Activated naive CD8-positive, alpha-beta T cell treated with anti-CD3 and anti-CD28 coated beads for 36 hours (primary cell): ENCODE data around the gene CACNA1C. TPM values are rescaled to one million over a fixed set of nuclear protein-coding genes. Genes with fewer than 3 reads are reported as not detected.

ENCODE experiments used
- DNase-seq: peaks from one replicate; pipeline ENCODE4 v3.0.0; 2021
- H3K27ac Mint-ChIP-seq: one replicate; pipeline ENCODE4 v1.8.0; 2022; ENCODE audit warnings: mild to moderate bottlenecking, moderate library complexity, mixed read lengths
- H3K27me3 Mint-ChIP-seq: one replicate; pipeline ENCODE4 v1.8.0; 2022; ENCODE audit warnings: mild to moderate bottlenecking, mixed read lengths
- H3K36me3 Mint-ChIP-seq: one replicate; pipeline ENCODE4 v1.8.0; 2021; ENCODE audit warnings: mild to moderate bottlenecking, mixed read lengths
- H3K4me1 Mint-ChIP-seq: one replicate; pipeline ENCODE4 v1.8.0; 2021; ENCODE audit warnings: mixed read lengths
- H3K4me3 Mint-ChIP-seq: one replicate; pipeline ENCODE4 v1.8.0; 2022; ENCODE audit warnings: mild to moderate bottlenecking, moderate library complexity, mixed read lengths
- H3K9me3 Mint-ChIP-seq: one replicate; pipeline ENCODE4 v1.8.0; 2022; ENCODE audit warnings: mixed read lengths
- total RNA-seq, 2 experiments: library from RNA; stranded (reverse); gene quantifications; one replicate each; pipeline ENCODE4 v1.2.3, GENCODE V29; 2021

Gene CACNA1C
- total RNA-seq, 2 experiments from 2014 or later = 0.02 to 0.14 TPM

DNA sequence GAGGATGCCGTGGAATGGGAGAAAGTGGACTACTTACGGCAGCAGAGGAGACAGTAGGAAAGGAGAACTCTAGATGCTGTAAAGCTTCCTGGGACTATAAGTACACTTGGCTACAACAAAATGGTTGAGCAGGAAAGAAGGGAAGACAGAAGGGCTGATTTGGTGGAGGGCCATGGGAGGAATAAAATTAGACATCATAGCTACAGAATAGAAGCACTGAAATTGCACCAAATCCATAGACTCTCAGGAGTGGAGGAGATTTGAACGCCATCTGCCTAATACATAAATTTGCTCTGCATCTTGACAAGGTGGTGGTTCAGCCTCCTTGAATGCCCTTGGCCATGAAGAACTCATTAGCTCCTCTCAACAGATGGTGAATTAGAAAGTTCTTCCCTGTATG, 32.3 kb upstream of the CACNA1C start:
- H3K9me3 Mint-ChIP-seq = no peaks in the 10 kb centered on the region
- DNase-seq = no peak
- H3K27ac Mint-ChIP-seq = no peak overlapping the region

GRCh38 chr12:2023365-2023764, 29.4 kb upstream of the CACNA1C start:
- no peak overlapping the region for H3K27ac Mint-ChIP-seq
- H3K9me3 Mint-ChIP-seq = no peaks in the 10 kb centered on the region
- DNase-seq = no peak
- no peaks in the 10 kb centered on the region for H3K36me3 Mint-ChIP-seq
- peaks cover 15% of the 10 kb centered on the region for H3K27me3 Mint-ChIP-seq
- no peaks in the 10 kb centered on the region for H3K4me1 Mint-ChIP-seq
- no peak overlapping the region for H3K4me3 Mint-ChIP-seq

More for the DNA sequence above, 32.3 kb upstream of the CACNA1C start:
- Mint-ChIP-seq H3K27me3 (peaks cover 20% of the 10 kb centered on the region), H3K4me3 (no peak overlapping the region), H3K36me3 (no peaks in the 10 kb centered on the region), H3K4me1 (no peaks in the 10 kb centered on the region)

DNA sequence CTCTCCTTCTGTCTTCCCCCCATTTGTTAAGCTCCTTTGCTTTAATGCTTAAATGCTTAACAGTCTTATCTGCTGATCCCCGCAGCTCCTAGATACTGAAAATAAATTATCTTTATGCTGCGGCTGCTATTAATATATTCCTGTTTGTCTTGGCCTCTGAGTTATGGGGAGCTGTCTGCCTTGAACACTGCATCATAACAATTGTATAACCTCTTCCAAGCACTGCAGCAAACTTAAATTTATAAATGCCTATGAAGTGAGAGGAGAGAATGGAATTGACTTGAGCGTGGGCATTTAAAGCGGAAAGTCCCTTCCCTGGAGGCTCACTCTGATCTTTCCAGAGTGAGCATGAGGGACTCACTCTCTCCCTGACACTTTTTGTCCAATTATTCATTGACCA, 25.4 kb upstream of the CACNA1C start:
- Mint-ChIP-seq H3K36me3 (no peaks in the 10 kb centered on the region), H3K27me3 (peaks cover 9% of the 10 kb centered on the region), H3K4me1 (no peaks in the 10 kb centered on the region), H3K27ac (no peak overlapping the region), H3K4me3 (no peak overlapping the region), H3K9me3 (no peaks in the 10 kb centered on the region)
- DNase-seq = no peak

DNA sequence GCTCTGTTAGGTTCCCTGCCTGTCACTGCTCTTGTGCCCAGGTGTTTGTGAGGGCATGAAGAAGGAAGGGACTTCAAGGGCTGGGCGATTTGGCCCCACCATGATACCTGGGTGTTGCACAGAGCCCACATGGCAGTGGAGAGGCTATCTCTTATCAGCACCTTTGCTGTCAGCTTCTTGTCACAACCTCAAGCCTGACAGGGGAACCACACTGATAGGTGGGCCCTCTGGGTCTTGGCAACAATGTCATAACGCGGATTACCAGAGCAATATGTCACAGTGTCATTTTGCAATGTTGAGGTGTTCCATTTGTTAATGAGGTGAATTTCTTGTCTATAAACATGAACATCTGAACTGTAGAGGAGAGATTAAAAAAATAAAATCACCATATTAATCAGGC, 22.9 kb upstream of the CACNA1C start:
- H3K9me3 Mint-ChIP-seq = no peaks in the 10 kb centered on the region
- H3K27me3 Mint-ChIP-seq = peaks cover 21% of the 10 kb centered on the region
- no peak overlapping the region for H3K27ac Mint-ChIP-seq
- no peak overlapping the region for H3K4me3 Mint-ChIP-seq
- DNase-seq = no peak
- H3K4me1 Mint-ChIP-seq = peaks cover 4% of the 10 kb centered on the region
- H3K36me3 Mint-ChIP-seq = no peaks in the 10 kb centered on the region

GRCh38 chr12:2032506-2032905, 20.3 kb upstream of the CACNA1C start:
- H3K27me3 Mint-ChIP-seq = peaks cover 26% of the 10 kb centered on the region
- no peaks in the 10 kb centered on the region for H3K36me3 Mint-ChIP-seq
- no peaks in the 10 kb centered on the region for H3K9me3 Mint-ChIP-seq
- no peak overlapping the region for H3K27ac Mint-ChIP-seq
- H3K4me1 Mint-ChIP-seq = peaks cover 10% of the 10 kb centered on the region
- DNase-seq = no peak
- H3K4me3 Mint-ChIP-seq = no peak overlapping the region

DNA sequence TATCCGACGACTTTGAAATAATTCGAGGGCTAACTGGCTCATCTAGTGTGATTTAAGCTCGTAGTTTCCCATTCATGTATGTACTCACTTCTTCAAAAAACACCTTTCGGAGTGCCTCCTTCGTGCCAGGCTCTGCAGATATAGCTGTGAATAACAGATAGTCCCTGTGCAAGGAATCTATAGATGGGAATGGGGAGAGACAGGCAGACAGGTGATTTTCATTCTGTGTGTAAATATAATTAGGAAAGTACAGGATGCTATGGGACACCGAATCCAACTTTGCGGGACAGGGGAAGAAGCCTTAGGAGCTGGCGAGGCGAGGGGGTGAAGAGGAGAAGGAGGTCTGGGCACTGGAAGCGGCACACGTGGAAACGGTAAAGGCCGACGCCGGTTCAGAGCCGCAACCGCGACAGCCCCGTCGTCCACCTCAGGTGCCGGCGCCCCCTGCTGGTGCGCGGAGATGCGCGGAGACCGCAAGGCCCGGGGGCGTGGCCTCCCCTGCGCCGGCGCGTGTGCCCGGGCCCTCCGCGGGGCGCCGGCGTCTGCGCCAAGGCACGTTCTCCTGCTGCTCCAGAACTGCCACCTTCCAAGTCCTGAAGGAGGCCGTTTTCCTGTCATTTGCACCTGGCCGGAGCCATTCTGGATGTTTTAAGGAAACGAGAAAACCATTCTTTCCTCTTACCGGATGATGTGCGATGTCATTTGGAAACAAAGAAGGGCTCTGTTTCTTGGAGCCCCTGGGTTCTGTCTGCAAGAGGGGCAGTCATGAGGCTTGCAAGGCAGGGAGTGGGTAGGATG, 18.0 kb upstream of the CACNA1C start:
- H3K4me3 Mint-ChIP-seq = peak overlapping the region; percentile 67
- H3K9me3 Mint-ChIP-seq = no peaks in the 10 kb centered on the region
- H3K27me3 Mint-ChIP-seq = peaks cover 32% of the 10 kb centered on the region
- H3K36me3 Mint-ChIP-seq = no peaks in the 10 kb centered on the region
- peaks cover 10% of the 10 kb centered on the region for H3K4me1 Mint-ChIP-seq
- H3K27ac Mint-ChIP-seq = no peak overlapping the region
- DNase-seq = peak; percentile 88

GRCh38 chr12:2035431-2036055, 17.2 kb upstream of the CACNA1C start:
- Mint-ChIP-seq H3K36me3 (no peaks in the 10 kb centered on the region), H3K4me3 (peak overlapping the region; percentile 67), H3K4me1 (peaks cover 10% of the 10 kb centered on the region), H3K27ac (no peak overlapping the region), H3K27me3 (peaks cover 35% of the 10 kb centered on the region), H3K9me3 (no peaks in the 10 kb centered on the region)
- DNase-seq = no peak

GRCh38 chr12:2039034-2039433, 13.8 kb upstream of the CACNA1C start:
- Mint-ChIP-seq H3K27ac (no peak overlapping the region), H3K4me3 (no peak overlapping the region), H3K27me3 (peaks cover 33% of the 10 kb centered on the region), H3K36me3 (no peaks in the 10 kb centered on the region), H3K4me1 (peaks cover 10% of the 10 kb centered on the region), H3K9me3 (no peaks in the 10 kb centered on the region)
- DNase-seq = no peak

DNA sequence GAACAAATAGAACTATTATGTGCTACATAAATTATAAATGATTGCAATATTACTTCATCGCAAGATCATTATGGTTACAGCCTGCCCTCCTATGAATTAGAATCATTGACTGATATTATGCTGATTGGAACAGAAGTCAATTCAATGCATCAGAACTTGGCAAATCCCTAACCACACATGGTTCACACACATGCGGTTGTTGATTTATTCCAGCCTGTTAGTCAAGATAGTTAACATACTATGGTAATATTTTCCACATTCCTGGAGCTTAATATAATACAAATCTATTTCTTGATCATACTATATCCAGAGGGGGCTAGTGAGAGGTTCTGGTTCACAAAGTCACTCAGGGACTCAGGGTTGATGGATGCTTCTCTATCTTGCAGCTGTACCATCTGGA, 9.7 kb upstream of the CACNA1C start:
- no peak for DNase-seq
- no peaks in the 10 kb centered on the region for H3K4me1 Mint-ChIP-seq
- H3K4me3 Mint-ChIP-seq = no peak overlapping the region
- H3K9me3 Mint-ChIP-seq = no peaks in the 10 kb centered on the region
- no peaks in the 10 kb centered on the region for H3K36me3 Mint-ChIP-seq
- H3K27me3 Mint-ChIP-seq = peaks cover 27% of the 10 kb centered on the region
- H3K27ac Mint-ChIP-seq = no peak overlapping the region

- H3K4me3 Mint-ChIP-seq = no peak overlapping the region
- no peak for DNase-seq
- H3K9me3 Mint-ChIP-seq = no peaks in the 10 kb centered on the region
- peaks cover 36% of the 10 kb centered on the region for H3K27me3 Mint-ChIP-seq
- no peak overlapping the region for H3K27ac Mint-ChIP-seq
- H3K36me3 Mint-ChIP-seq = no peaks in the 10 kb centered on the region
- no peaks in the 10 kb centered on the region for H3K4me1 Mint-ChIP-seq
Measured at GRCh38 chr12:2044165-2044564, 8.6 kb upstream of the CACNA1C start.

- Mint-ChIP-seq H3K4me3 (no peak overlapping the region), H3K27me3 (peaks cover 50% of the 10 kb centered on the region), H3K4me1 (peaks cover 3% of the 10 kb centered on the region), H3K36me3 (no peaks in the 10 kb centered on the region), H3K9me3 (no peaks in the 10 kb centered on the region), H3K27ac (no peak overlapping the region)
- DNase-seq = no peak
Measured at GRCh38 chr12:2046957-2047356, 5.8 kb upstream of the CACNA1C start.

DNA sequence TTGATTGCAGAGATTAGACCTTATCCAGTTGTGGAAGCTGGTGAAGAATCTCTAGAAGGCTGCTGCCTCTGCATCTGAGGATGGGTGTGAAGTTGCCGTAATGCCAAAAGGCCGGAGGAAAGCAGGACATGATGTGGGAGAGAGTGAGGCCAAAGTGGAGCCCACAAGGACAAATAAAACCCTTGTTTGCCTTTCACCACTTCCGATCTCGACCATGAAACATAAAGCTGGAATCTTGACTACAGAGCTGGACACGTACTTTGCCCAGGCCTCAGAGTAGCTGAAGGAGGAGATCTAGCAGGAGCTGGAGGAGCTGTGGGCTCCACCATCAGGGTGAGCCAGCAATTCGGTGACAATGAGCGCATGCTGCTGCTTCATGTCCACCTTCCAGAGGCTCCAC, 5.0 kb upstream of the CACNA1C start:
- Mint-ChIP-seq H3K27me3 (peaks cover 50% of the 10 kb centered on the region), H3K27ac (no peak overlapping the region), H3K4me1 (peaks cover 3% of the 10 kb centered on the region), H3K36me3 (no peaks in the 10 kb centered on the region), H3K4me3 (no peak overlapping the region), H3K9me3 (no peaks in the 10 kb centered on the region)
- no peak for DNase-seq

DNA sequence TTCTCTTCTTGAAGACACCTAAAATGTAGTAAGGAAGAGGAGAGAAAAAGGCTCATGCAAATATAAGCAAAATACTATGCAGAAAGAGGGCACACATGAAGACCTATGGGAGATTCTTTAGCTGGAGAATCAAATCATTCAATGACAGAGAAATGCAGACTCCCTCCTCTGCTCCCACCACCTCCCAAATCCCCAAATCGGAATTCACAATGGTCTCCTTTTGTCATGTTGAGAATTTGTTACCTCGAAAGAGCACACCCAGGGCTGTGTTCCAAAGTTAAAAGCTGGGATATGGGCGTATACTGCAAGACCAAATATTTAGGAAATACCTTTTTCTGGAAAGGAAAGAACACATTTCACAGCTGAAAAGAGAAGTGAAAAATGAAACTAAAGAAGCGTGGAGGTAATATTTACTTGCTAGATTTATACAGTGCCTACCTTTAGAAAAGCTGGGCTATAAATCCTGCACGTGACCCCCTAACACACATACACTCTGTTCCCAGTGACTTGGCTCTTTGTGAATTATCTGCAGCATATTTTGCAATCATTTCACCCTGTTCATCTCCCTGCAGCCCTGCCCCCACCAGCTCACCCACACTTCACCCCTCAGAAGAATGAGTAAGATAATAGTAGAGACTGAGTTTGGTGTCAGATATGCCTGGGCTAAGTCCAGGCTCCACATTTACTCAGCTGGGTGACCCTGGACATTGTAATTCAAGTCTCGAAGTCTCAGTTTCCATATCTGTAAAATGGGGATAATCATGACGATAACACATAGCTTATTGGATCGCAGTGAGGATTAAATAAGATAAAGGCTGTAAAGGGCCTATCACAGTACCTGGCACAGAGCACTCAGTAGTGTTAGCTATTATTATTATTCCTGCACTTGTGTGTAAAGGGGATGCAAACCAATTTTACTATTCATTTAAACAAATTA, 2.9 kb upstream of the CACNA1C start:
- Mint-ChIP-seq H3K9me3 (no peaks in the 10 kb centered on the region), H3K36me3 (no peaks in the 10 kb centered on the region), H3K27ac (no peak overlapping the region), H3K4me1 (peaks cover 7% of the 10 kb centered on the region), H3K4me3 (no peak overlapping the region), H3K27me3 (peaks cover 57% of the 10 kb centered on the region)
- no peak for DNase-seq

DNA sequence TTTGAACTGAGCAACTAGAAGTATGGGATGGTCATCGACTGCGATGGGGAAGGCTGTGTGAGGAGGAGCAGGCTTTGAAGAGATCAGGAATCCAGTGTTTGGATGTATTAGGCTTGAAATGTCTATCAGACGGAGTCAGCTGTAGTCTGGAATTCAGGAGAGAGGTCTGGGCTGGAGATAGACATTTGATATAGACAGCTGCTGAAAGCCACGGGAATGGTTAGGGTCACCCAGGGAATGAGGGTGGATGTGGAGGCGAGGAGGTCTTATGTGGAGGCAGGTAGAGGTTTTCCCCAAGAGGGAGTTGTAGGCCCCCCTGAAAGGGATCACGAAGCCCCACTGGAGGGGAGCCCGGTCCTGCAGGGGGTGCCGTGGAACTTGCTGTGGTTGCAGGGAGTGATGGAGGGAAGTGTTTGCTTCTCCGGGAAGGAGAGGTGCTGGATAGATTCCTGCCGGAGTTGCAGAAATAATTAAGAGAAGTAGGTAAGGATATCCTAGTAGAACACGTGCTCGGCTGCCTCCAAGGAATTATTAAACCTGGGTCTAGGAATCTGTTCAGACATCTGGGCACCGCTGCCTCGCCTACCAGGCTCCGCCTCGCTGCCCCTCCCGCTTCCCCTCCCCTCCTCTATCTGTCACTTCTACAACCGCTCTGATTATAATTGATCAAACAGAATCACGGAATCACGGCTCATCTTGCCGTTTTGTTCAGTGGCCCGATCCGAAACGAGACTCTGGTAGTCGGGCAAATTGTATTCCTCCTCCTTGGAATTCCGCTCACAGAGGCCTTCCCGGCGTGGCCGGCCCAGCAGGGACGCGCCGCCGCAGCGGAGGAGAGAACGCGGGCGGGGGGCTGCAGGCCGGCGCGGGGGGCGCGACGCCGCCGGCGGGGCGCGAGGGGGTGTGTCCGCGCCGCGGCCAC, 826 bp upstream of the CACNA1C start:
- Mint-ChIP-seq H3K36me3 (no peaks in the 10 kb centered on the region), H3K4me1 (peaks cover 7% of the 10 kb centered on the region), H3K4me3 (peak overlapping the region; percentile 40), H3K27me3 (peaks cover 74% of the 10 kb centered on the region), H3K9me3 (no peaks in the 10 kb centered on the region), H3K27ac (no peak overlapping the region)
- DNase-seq = no peak
